GOT3 (cell line): Measurements from ENCODE around the gene NR3C1.

Experiments
- DNase-seq: peaks from one replicate; lab custom pipeline; 2025; ENCODE audit warnings: mixed read lengths; lab: John Stamatoyannopoulos, UW

The NR3C1 gene

GRCh38 chr5:143398451-143399237 is 4.8 kb downstream of the NR3C1 start:
- DNase-seq = no peak

GRCh38 chr5:143398053-143398355 is 5.5 kb downstream of the NR3C1 start:
- no peak for DNase-seq

- DNase-seq = no peak
These were observed 6.0 kb downstream of the NR3C1 start for GRCh38 chr5:143397302-143398052.

- no peak for DNase-seq
These were observed 7.0 kb downstream of the NR3C1 start for GRCh38 chr5:143396353-143396940.

DNA sequence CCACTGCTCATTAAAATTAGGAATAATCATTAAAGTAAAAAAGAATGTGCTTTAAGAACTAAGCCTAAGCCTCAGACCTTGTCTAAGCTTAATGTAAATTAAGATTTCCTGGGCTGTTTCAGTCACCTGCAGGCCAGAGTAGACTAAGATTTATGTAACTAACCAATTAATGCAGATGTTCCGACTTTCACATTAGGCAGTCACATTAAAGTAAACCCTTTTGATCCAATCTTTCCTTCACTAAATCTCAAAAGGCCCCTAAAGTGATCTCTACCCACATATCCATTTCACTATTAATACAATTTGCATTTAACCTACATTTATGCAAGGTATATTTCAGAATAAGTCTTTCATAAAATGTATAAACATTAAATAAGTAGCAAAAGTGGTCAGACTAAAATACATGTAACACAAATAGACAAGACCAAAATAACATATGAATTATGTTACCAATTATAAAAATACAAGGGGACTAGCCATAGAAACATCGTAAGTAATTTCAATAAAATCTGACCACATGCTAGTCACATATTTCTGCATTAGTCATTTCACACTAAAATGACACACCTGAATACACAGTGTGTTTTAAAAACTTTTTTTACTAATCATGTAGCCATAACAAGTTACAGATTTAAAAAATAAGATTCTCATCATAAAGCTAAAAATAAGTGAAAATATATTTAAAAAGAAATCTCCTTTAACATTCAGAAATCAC is 7.7 kb downstream of the NR3C1 start:
- no peak for DNase-seq

- DNase-seq = no peak
These were observed 10.0 kb downstream of the NR3C1 start for GRCh38 chr5:143393524-143393923.

GRCh38 chr5:143390941-143391340 is 12.5 kb downstream of the NR3C1 start:
- DNase-seq = no peak

DNA sequence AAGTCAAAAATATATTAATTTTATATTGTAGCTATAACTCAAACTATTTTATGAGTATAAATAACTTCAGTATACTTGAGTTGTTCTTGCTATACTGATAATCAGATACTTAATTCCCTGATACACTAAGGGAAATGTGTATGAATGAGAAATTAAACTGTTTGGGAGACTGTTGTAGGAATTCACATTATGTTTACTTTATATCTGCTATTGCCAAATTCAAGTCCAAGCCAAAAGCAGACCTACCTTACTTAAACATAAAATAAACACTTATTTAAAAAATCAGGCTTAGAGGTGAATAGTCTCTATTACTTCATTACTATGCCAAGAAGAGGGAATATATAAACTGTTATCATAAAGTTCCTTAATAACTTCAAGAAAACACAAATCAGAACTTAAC is 13.2 kb downstream of the NR3C1 start:
- DNase-seq = no peak

- no peak for DNase-seq
These were observed 16.8 kb downstream of the NR3C1 start for GRCh38 chr5:143386725-143387124.

DNA sequence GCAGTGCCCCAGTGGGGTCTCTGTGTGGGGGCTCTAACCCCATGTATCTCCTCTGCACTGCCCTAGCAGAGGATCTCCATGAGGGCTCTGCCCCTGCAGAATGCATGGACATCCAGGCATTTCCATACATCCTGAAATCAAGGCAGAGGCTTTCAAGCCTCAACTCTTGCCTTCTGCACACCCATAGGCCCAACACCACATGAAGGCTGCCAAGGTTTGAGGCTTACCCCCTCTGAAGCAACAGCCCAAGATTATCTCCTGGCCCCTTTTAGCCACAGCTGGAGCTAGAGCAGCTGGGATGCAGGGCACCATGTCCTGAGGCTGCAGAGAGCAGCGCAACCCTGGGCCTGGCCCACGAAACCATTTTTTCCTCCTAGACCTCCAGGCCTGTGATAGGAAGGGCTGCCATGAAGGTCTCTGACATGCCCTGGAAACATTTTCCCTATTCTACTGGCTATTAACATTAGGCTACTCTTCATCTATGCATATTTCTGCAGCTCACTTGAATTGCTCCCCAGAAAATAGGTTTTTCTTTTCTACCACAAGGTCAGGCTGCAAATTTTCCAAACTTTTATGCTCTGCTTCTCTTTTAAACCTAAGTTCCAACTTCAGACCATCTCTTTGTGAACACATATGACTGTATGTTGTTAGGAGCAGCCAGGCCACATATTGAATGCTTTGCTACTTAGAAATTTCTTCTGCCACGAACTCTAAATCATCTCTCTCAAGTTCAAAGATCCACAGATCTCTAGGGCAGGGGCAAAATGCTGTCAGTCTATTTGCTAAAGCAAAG is 18.4 kb downstream of the NR3C1 start:
- no peak for DNase-seq

- no peak for DNase-seq
These were observed 19.5 kb downstream of the NR3C1 start for GRCh38 chr5:143383988-143384387.

GRCh38 chr5:143379606-143380005 is 23.9 kb downstream of the NR3C1 start:
- DNase-seq = no peak

DNA sequence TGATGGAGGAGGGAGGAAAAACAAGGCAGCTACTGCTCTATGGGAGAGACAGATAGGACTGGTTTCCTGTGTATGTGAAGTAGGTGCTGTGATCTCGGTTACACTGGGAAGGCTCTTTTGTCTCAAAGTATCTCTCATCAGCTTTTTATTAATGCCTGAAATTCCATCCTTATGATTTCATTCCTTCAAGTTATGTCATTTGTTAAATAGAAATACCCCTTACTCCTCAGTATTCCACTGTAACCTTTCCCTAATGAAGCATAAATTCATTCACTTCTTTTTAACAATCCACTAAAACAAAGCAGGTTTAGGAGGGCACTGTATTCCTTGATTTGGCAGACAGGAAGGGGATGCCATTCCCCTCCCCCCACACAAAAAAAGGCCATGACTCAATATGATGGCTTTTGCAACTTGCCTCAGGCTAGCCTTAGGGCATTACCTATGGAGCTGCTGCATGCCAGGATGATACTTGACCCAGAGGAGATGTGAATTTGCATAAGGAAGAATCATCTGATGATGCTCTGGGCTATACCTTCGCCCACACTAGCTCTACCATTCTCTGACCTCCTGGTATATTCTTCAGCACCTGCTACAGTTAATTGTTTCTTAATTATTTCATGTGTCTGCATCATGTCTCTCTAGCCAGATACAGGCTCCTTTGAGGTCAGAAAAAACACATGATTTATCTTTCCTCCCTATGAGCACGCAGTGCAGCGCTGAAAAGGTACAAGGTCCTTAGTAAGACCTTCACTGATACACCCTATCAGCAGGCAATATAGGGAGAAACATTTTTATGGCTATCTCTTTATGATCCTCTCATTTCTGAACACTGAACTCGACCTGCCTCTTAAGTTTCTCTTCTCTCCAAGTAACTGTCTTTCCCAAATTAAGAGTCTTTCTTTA is 26.3 kb downstream of the NR3C1 start:
- DNase-seq = no peak

GRCh38 chr5:143376195-143376779 is 27.2 kb downstream of the NR3C1 start:
- DNase-seq = no peak

DNA sequence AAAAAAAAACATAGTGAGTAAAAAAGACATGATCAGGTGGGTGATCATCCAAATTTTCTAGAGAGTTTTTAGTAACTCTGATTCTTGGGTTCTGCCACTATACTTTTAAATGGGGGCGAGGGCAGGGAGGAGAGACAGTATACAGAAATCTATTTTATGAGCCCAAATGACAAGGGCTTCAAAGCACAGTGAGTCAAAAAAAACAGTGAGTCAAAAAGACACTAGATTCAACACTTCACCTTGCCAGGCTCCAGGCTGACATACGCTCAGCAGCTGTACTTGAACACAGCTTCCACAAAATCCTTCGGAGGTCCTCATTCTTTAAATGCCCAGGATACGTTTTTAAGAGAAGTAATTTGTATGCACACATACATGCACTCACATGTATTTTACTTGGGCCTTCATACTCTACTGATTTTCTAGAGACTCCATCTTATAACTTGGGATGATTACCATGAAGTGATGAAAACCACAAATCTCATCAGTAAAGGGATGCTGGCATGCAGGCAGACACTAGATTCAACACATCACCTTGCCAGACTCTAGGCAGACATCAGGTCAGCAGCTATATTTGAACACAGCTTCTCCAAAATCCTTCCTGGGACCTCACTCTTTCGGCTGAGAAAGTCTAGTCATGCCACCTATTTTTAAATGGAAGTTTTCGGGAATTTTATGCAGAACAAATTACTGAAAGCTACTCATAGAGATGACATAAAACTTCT is 28.8 kb downstream of the NR3C1 start:
- no peak for DNase-seq

- DNase-seq = no peak
These were observed 30.4 kb downstream of the NR3C1 start for GRCh38 chr5:143373076-143373475.

- no peak for DNase-seq
These were observed 31.2 kb downstream of the NR3C1 start for GRCh38 chr5:143372187-143372829.

DNA sequence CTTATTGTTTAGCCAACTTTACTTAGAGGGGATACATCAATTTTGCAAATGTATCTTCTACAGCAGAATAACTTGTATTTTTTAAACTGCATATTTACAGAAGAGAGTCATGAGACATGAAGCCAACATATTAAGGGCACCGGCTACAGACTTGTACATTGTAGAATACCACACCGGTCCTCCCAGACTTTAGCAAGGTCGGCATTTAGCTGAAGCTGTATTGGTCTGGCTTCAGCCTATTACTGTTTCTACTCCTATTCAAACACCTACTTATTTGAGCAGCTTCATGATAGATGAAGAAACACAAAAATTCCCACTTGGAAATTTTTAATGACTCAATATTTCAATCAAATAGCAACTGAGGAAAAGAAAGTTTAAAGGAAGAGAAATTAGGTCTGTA is 33.0 kb downstream of the NR3C1 start:
- DNase-seq = no peak

- no peak for DNase-seq
These were observed 39.4 kb downstream of the NR3C1 start for GRCh38 chr5:143364061-143364460.
